Heart right ventricle (tissue), 16 donors: Measurements from ENCODE around the gene SSBP3. TPM values are rescaled to one million over a fixed set of nuclear protein-coding genes. Genes with fewer than 3 reads are reported as not detected.
A peak's percentile ranks its signal among the peaks of the same experiment; 100 is the strongest.

Experiments
- ATAC-seq, 8 donors: fragments of 200-7000 bp; cut with Tn5 transposase; one replicate each; pipeline ENCODE4 v1.9.1; 2020; ENCODE audit warnings: mild to moderate bottlenecking in 8 of 8, moderate library complexity in 8 of 8, moderate number of reproducible peaks in 1 of 8
- DNase-seq, 2 donors: peaks; one replicate each; pipeline ENCODE4 v3.0.0-alpha.2; 2020
- H3K27ac ChIP-seq, 10 donors: fragments of 200-600 bp; sonication (generic) in 2 of 10; one replicate each; pipeline versions ENCODE4 v1.5.0 to v1.8.0; 2020 to 2022; ENCODE audit warnings: mild to moderate bottlenecking in 3 of 10
- H3K27me3 ChIP-seq, 7 donors: fragments of 200-600 bp; one replicate each; pipeline ENCODE4 v1.8.0; 2021 to 2022; ENCODE audit warnings: mild to moderate bottlenecking in 2 of 7
- H3K36me3 ChIP-seq, 9 donors: fragments of 200-600 bp; sonication (generic) in 1 of 9; one replicate each; pipeline versions ENCODE4 v1.5.0 to v1.8.0; 2020 to 2022; ENCODE audit warnings: mild to moderate bottlenecking in 2 of 9
- H3K4me1 ChIP-seq, 9 donors: fragments of 200-600 bp; sonication (generic) in 1 of 9; one replicate each; pipeline versions ENCODE4 v1.5.0 to v1.8.0; 2020 to 2022; ENCODE audit warnings: mild to moderate bottlenecking in 4 of 9
- H3K4me3 ChIP-seq, 10 donors: fragments of 200-600 bp; sonication (generic) in 2 of 10; one replicate each; pipeline versions ENCODE4 v1.5.0 to v1.8.0; 2020 to 2022; ENCODE audit warnings: mild to moderate bottlenecking in 7 of 10, moderate library complexity in 2 of 10
- H3K9me3 ChIP-seq, 11 donors: fragments of 200-600 bp in 10 of 11; sonication (generic) in 2 of 11; one replicate each; pipeline versions ENCODE4 v1.5.0 to v1.8.0; 2013 to 2022; ENCODE audit warnings: mild to moderate bottlenecking in 2 of 11, control low read depth in 1 of 11, moderate library complexity in 1 of 11
- WGBS, 2 donors: extraction: QIAGEN DNeasy Blood & Tissue Kit; methylation state at CpG; one replicate each; pipeline ENCODE4 v1.1.7; 2013; ENCODE audit warnings: inconsistent platforms in 1 of 2; 5-methylcytosine and 5-hydroxymethylcytosine counted together
- intact Hi-C, 10 donors: fragments of 100-400 bp; cut with DNase I; formaldehyde crosslinking; loops; one replicate each; pipeline versions ENCODE4 v1.11.1 to v1.14.2; 2022
- polyA plus RNA-seq, 2 donors: library from polyadenylated mRNA; stranded (reverse); fragments of 200-250 nt; gene quantifications; one replicate each; pipeline ENCODE4 v1.2.3, GENCODE V29; 2013
- total RNA-seq, 10 donors: library from RNA; stranded (reverse); fragmentation: NEBNext Ultra II Directional in 3 of 10; extraction: Animal tissue kit (Norgen Biotek cat#: 25700) in 3 of 10; gene quantifications; one replicate each; pipeline versions ENCODE4 v1.2.1 to v1.2.4, GENCODE V29; 2021 to 2023
- TF ChIP-seq, protein P1 (sequence below), 9 donors: fragments of 200-600 bp; sonication (generic) in 2 of 9; IDR thresholded peaks; one replicate each; pipeline versions ENCODE4 v1.5.0 to v1.8.0; 2021 to 2022; ENCODE audit warnings: antibody characterized with exemption in 9 of 9, mild to moderate bottlenecking in 5 of 9, moderate library complexity in 1 of 9
- donor health status: Arrhythmogenic right ventricular cardiomyopathy.
- donor health status: ischemic (EF 13 %, LVEDD 7.1; RV severe dilation, severe dysfunction).
- donor health status: healthy with polysubstance abuse.
- donor health status: DM: no; HTN: yes; CAD: no.
- donor health status: DM: no; HTN: no; CAD: no.
- donor health status: ischemic (EF 25% LVEDD 6.9; RV normal size, moderate dysfunction).
- donor health status: ischemic (EF 25% LVEDD 5.7; RV mildly dilated, moderate dysfunction).
- donor health status: healthy.
- donor health status: DM: yes; HTN: yes; CAD: no.
- donor health status: Ischemic cardiomyopathy.
- donor health status: ischemic (EF 35%, LVEDD 5.7; RV mildly dilated, moderate dysfunction).
- donor health status: nonischemic (EF 11% LVEDD 7.7; RV severe dilation, severe dysfunction).
- donor health status: DM: yes; HTN: yes; CAD: no.
- donor health status: PGD.
- donor health status: ischemic (EF 29% LVEDD 5.4; RV normal size, mild dysfunction).
- donor health status: nonischemic (EF 23%, LVEDD 6.1; RV moderate dilation, normal function).

The SSBP3 gene
- total and polyA plus RNA-seq, 12 donors, result 17.6 to 71.9 (median 52.8) TPM

DNA sequence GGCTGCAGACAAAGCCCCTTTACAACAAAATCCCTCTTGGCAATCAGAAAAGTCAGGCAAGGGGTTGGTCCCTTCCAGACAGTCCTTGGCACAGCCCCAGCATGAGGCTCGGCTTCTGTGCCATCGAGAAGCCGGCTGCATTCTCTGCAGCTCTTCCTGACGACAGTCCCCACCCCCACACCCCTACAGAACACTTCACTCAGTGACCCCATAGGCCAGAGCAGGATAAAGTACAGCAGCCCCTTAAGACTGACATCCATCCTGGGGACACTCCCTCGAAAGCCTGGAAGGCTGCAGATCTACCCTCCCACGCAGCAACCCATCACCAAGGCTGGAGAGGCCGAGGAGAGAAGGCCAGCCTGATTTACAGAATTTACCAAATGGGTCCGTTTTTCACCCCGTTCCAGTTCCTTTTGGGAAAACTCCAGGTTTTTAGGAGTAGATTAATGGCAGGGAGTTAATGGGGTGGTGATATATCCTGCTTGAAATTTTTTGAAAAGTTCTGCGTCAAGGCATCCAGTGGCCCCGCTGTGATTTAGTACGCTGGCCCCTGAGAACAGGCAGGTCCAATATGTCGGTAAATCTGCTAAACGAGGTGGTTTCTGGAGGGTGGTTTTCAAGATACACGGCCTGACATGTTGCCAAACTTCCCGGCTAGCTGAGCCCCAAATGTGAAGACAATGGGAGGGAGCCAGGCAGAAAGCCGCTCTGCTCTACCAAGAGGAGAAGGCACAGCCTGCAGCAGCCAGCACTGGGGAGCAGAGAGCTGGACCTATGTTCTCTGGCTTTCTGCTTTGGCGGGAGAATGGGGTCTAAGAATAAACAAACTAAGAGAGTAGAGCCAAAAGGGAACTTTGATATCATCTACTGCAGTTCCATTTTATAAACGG, 81.7 kb downstream of the SSBP3 start:
- intact Hi-C loops, result loop anchor here in 3 of 10 donors (5.0 to 10.0 kb wide), 3 partner anchors 63 to 80 kb away; partner anchors contain the start of gene SSBP3 (in 1 of the 3)
- Histone ChIP-seq H3K4me3 (peak overlapping the region in 1 of 10 donors; percentile 2), H3K27ac (peak overlapping the region in 8 of 10 donors; percentile 0 to 82 (median 66)), H3K4me1 (peaks cover 28 to 79% (median 69%) of the 10 kb centered on the region in 9 donors), H3K27me3 (no peaks in the 10 kb centered on the region), H3K9me3 (no peaks in the 10 kb centered on the region), H3K36me3 (no peaks in the 10 kb centered on the region)
- peak; percentile 32 to 38 for DNase-seq
- TF ChIP-seq, protein P1, sequence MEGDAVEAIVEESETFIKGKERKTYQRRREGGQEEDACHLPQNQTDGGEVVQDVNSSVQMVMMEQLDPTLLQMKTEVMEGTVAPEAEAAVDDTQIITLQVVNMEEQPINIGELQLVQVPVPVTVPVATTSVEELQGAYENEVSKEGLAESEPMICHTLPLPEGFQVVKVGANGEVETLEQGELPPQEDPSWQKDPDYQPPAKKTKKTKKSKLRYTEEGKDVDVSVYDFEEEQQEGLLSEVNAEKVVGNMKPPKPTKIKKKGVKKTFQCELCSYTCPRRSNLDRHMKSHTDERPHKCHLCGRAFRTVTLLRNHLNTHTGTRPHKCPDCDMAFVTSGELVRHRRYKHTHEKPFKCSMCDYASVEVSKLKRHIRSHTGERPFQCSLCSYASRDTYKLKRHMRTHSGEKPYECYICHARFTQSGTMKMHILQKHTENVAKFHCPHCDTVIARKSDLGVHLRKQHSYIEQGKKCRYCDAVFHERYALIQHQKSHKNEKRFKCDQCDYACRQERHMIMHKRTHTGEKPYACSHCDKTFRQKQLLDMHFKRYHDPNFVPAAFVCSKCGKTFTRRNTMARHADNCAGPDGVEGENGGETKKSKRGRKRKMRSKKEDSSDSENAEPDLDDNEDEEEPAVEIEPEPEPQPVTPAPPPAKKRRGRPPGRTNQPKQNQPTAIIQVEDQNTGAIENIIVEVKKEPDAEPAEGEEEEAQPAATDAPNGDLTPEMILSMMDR (IDR thresholded peaks at IDR 0.05), result no peak
- peak; percentile 32 to 63 (median 43) for ATAC-seq
- WGBS, 2 donors, result 33 to 36% methylated on average over 19 of the region's 19 CpGs

DNA sequence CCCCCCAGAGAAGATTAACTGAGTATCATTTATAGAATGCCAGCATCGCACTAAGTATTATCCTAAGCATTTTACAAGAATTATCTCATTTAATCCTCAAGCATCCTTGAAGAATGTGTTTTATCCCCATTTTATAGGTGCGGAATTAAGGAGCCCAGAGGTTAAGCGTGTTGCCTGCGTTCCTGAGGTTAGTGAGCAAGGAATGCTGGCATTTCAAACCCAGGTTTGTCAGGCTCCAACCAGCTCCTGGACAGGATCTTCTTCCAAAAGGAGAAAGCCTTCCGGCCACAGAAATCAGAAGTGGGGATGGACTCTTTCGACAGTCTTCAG, 82.3 kb downstream of the SSBP3 start:
- peaks cover 25 to 72% (median 63%) of the 10 kb centered on the region in 9 donors for H3K4me1 ChIP-seq
- intact Hi-C loops, result loop anchor here in 3 of 10 donors (5.0 to 10.0 kb wide), 3 partner anchors 63 to 81 kb away; partner anchors contain the start of gene SSBP3 (in 1 of the 3)
- no peaks in the 10 kb centered on the region for H3K36me3 ChIP-seq
- H3K9me3 ChIP-seq, result no peaks in the 10 kb centered on the region
- 66 to 70% methylated on average over 6 of the region's 6 CpGs for WGBS, 2 donors
- TF ChIP-seq, protein P1 (IDR thresholded peaks at IDR 0.05), result no peak
- peak overlapping the region in 6 of 10 donors; percentile 0 to 82 (median 68) for H3K27ac ChIP-seq
- no peak for ATAC-seq
- no peak for DNase-seq
- H3K4me3 ChIP-seq, result no peak overlapping the region
- no peaks in the 10 kb centered on the region for H3K27me3 ChIP-seq

DNA sequence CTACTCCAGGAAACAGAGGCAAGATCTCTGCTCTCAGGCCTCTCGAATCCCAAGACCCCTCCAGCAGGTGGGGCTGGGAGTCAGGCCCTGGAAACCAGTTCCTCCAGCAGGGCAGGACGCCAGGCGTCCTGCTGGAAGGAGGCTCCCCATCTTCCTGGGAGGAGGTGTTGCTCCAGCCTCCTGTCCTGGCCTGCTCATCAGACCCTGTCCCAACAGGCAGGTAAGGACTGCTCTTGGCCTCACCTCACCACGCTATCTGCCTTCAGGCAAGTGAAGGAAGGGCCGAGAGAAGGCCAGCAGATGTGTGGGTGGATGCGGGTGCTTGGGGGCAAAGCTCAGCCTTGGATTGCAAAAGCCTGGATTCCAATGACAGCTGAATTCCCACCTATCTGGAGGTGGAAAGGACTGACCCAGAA, 82.9 kb downstream of the SSBP3 start:
- Histone ChIP-seq H3K4me3 (no peak overlapping the region), H3K27me3 (no peaks in the 10 kb centered on the region), H3K4me1 (peaks cover 25 to 67% (median 58%) of the 10 kb centered on the region in 9 donors), H3K9me3 (no peaks in the 10 kb centered on the region), H3K36me3 (no peaks in the 10 kb centered on the region), H3K27ac (peak overlapping the region in 1 of 10 donors; percentile 69)
- intact Hi-C loops, result loop anchor here in 3 of 10 donors (5.0 to 10.0 kb wide), 3 partner anchors 64 to 81 kb away; partner anchors contain the start of gene SSBP3 (in 1 of the 3)
- no peak for DNase-seq
- 70 to 77% methylated on average over 6 of the region's 6 CpGs for WGBS, 2 donors
- TF ChIP-seq, protein P1 (IDR thresholded peaks at IDR 0.05), result peak in 7 of 9 donors; percentile 18 to 57 (median 31)
- ATAC-seq, result peak in 3 of 8 donors; percentile 24 to 32 (median 29)

DNA sequence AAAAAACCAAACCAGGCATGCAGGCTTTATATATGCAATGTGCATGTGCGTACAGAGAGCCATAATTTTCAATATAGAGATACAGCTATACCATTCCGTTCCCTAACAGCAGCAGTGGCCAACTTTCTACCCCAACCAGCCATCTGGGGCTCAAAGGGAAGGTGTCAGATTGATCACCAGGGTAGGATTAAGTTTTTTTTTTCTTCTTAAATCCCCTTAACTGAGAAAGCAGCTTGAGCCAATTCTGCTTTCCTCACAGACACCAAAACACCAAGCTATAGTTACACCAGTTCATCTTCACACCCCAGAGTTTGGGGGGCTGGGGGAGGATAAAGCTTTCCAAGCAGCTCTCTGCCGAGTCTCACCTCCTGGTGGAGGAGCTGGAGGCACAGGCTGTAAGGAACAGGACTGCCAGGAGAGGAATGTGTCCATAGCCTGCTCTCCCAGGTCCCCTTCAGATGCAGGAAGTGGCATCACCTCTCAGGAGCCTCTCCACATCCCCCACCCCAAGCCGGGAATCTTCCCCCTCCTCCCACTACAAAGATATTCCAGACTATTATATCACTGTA, 87.9 kb downstream of the SSBP3 start:
- TF ChIP-seq, protein P1 (IDR thresholded peaks at IDR 0.05), result no peak
- Histone ChIP-seq H3K4me1 (peaks cover 7 to 37% (median 27%) of the 10 kb centered on the region in 9 donors), H3K9me3 (no peaks in the 10 kb centered on the region), H3K36me3 (no peaks in the 10 kb centered on the region), H3K4me3 (no peak overlapping the region), H3K27ac (no peak overlapping the region), H3K27me3 (no peaks in the 10 kb centered on the region)
- DNase-seq, result no peak
- no peak for ATAC-seq
- intact Hi-C loops, result loop anchor here in 2 of 10 donors (10.0 kb wide), 3 partner anchors 86 to 194 kb away; partner anchors contain the start of gene SSBP3 (in 1 of the 2)
- WGBS, 2 donors, result 87 to 88% methylated on average over 4 of the region's 4 CpGs
